Measurements from ENCODE around the gene DDIT4. TPM values are rescaled to one million over a fixed set of nuclear protein-coding genes. Genes with fewer than 3 reads are reported as not detected.

DDIT4 gene
- total RNA-seq, 4 donors from 2014 or later = 93.0 to 309 (median 134) TPM

DNA sequence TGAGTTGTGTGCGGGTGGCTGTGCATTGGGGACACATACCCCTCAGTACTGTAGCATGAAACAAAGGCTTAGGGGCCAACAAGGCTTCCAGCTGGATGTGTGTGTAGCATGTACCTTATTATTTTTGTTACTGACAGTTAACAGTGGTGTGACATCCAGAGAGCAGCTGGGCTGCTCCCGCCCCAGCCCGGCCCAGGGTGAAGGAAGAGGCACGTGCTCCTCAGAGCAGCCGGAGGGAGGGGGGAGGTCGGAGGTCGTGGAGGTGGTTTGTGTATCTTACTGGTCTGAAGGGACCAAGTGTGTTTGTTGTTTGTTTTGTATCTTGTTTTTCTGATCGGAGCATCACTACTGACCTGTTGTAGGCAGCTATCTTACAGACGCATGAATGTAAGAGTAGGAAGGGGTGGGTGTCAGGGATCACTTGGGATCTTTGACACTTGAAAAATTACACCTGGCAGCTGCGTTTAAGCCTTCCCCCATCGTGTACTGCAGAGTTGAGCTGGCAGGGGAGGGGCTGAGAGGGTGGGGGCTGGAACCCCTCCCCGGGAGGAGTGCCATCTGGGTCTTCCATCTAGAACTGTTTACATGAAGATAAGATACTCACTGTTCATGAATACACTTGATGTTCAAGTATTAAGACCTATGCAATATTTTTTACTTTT is 1.8 kb downstream of the DDIT4 start:
- H3K4me1 ChIP-seq = peaks cover 32 to 43% of the 10 kb centered on the region in 2 donors
- no peak for DNase-seq
- H3K36me3 ChIP-seq = peaks cover 12 to 20% of the 10 kb centered on the region in 2 donors
- intact Hi-C loops (cut with DNase I) = loop anchor here (5.0 kb wide), 1 partner anchor 52 kb away; no protein-coding TSS in a partner anchor
- TF ChIP-seq POLR2A (IDR thresholded peaks at IDR 0.05) = no peak
- TF ChIP-seq, protein P1, sequence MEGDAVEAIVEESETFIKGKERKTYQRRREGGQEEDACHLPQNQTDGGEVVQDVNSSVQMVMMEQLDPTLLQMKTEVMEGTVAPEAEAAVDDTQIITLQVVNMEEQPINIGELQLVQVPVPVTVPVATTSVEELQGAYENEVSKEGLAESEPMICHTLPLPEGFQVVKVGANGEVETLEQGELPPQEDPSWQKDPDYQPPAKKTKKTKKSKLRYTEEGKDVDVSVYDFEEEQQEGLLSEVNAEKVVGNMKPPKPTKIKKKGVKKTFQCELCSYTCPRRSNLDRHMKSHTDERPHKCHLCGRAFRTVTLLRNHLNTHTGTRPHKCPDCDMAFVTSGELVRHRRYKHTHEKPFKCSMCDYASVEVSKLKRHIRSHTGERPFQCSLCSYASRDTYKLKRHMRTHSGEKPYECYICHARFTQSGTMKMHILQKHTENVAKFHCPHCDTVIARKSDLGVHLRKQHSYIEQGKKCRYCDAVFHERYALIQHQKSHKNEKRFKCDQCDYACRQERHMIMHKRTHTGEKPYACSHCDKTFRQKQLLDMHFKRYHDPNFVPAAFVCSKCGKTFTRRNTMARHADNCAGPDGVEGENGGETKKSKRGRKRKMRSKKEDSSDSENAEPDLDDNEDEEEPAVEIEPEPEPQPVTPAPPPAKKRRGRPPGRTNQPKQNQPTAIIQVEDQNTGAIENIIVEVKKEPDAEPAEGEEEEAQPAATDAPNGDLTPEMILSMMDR (IDR thresholded peaks at IDR 0.05) = no peak
- no peaks in the 10 kb centered on the region for H3K9me3 ChIP-seq
- WGBS, 2 donors = 19 to 21% methylated on average over 12 of the region's 12 CpGs
- H3K27ac ChIP-seq = peak overlapping the region; percentile 98 to 99 (median 98)
- peak overlapping the region; percentile 71 to 91 (median 79) for H3K4me3 ChIP-seq (replicated peaks in 1 of 3)
- no peaks in the 10 kb centered on the region for H3K27me3 ChIP-seq

DNA sequence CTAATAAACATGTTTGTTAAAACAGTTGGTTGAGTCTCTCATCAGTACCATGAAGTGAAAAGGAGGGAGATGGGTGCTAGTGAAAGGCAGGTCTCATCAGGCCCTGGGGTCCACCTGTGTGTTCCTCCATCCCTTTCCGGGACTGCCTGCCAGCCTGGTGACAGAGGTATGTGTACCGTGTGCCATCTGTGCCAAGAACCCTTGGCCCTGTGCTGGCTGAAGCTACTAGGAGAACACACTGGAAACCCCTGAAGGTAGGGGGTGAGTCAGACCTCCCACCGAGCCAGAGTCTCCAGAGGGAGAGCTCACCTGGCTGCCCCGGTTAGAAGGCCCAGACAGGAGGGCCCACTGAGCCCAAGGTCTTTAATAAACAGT is 2.3 kb downstream of the DDIT4 start:
- H3K9me3 ChIP-seq = no peaks in the 10 kb centered on the region
- H3K4me1 ChIP-seq = peaks cover 32 to 43% of the 10 kb centered on the region in 2 donors
- 23 to 27% methylated on average over 4 of the region's 4 CpGs for WGBS, 2 donors
- H3K36me3 ChIP-seq = peaks cover 12 to 20% of the 10 kb centered on the region in 2 donors
- no peaks in the 10 kb centered on the region for H3K27me3 ChIP-seq
- DNase-seq = peak; percentile 93
- intact Hi-C loops (cut with DNase I) = loop anchor here (5.0 kb wide), 1 partner anchor 51 kb away; no protein-coding TSS in a partner anchor
- peak overlapping the region; percentile 98 to 99 (median 98) for H3K27ac ChIP-seq
- peak overlapping the region in 1 of 3 donors; percentile 71 for H3K4me3 ChIP-seq (replicated peaks in 1 of 3)
- TF ChIP-seq, protein P1 (IDR thresholded peaks at IDR 0.05) = no peak
- TF ChIP-seq POLR2A (IDR thresholded peaks at IDR 0.05) = peak in 1 of 2 donors; percentile 59

DNA sequence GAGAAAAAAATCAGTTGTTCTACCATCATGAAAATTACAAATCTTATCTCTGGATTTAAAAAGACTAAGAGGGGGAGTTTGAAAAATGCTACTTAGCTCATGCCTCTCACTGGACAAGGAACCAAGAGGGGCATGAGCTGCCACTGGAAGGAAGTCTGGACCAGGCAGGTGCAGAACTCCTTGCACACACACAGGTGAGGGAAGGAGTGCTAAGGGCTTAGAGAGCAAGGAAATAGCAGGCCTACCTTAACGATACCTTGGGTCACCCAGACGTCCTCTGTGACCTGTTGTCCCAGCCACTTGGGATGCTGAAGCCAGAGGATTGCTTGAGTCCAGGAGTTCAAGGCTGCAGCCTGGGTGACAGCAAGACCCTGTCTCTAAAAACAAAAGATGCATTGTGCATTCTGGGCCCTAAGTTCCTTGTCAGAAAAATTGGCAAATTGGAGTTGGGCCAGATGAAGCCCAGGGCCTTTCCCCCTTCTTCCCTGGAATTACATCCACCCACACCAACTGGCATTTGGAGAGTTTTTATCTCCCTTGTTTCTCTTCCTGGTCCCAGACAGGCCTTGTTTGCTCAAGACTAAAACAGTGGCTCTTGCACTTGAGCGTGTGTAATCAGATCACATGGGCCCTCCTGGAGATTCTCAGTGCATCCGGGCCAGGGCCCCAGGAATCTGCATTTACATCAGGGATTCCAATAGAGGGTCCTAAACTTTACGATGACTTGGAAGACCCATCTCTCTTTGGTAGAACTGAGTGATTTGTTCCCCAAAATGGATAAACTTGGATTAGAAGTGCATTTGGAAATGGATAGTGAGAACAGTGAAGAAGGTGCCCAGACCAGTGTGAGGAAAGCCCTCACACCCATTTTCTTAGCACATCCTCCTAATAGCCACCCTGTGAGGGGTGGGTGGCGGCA is 3.0 kb downstream of the DDIT4 start:
- peaks cover 32 to 43% of the 10 kb centered on the region in 2 donors for H3K4me1 ChIP-seq
- H3K27me3 ChIP-seq = no peaks in the 10 kb centered on the region
- H3K9me3 ChIP-seq = no peaks in the 10 kb centered on the region
- 39 to 53% methylated on average over 6 of the region's 6 CpGs for WGBS, 2 donors
- intact Hi-C loops (cut with DNase I) = loop anchor here (5.0 kb wide), 1 partner anchor 51 kb away; no protein-coding TSS in a partner anchor
- peak; percentile 47 to 55 for DNase-seq
- no peak for TF ChIP-seq POLR2A (IDR thresholded peaks at IDR 0.05)
- TF ChIP-seq, protein P1 (IDR thresholded peaks at IDR 0.05) = no peak
- H3K4me3 ChIP-seq (replicated peaks in 1 of 3) = peak overlapping the region in 1 of 3 donors; percentile 71
- peaks cover 12 to 20% of the 10 kb centered on the region in 2 donors for H3K36me3 ChIP-seq
- H3K27ac ChIP-seq = peak overlapping the region; percentile 98 to 99 (median 98)

DNA sequence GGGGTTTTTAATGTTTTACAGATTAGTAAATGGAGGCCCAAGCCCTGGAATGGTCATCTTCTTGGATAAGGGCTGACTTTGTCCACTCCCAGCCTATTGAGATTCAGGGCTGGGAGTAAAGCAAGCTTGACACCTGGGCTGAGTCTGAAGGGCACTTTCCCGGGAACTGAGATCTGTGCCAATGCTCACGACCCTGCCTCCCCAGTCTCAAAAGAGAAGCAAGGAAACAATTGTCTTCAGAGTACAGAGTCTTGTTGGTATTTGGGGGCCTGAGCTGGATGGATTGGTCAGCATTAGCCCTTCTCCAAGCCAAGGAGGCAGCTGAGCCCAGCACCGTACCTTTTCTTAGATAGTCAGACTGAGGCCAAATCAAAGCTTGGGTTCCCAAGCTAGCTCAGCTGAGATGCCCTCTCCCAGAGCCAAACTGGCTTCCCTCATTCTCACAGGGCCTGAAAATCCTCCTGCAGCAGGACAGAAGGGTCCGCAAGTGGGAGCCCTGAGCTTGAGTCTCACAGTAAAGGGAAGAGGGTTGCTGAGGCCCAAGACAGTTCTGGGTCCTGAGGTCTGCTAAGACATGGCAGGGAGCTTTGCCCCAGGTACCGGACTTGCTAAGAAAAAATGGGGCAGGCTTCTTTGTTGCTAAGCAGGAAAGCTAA is 3.7 kb downstream of the DDIT4 start:
- H3K27ac ChIP-seq = peak overlapping the region; percentile 98 to 99 (median 98)
- intact Hi-C loops (cut with DNase I) = loop anchor here (5.0 kb wide), 1 partner anchor 50 kb away; no protein-coding TSS in a partner anchor
- peak in 1 of 2 donors; percentile 62 for DNase-seq

More for the DNA sequence above, 3.7 kb downstream of the DDIT4 start:
- no peaks in the 10 kb centered on the region for H3K27me3 ChIP-seq
- no peak overlapping the region for H3K4me3 ChIP-seq (replicated peaks in 1 of 3)
- peaks cover 31 to 38% of the 10 kb centered on the region in 2 donors for H3K4me1 ChIP-seq
- no peaks in the 10 kb centered on the region for H3K9me3 ChIP-seq
- no peak for TF ChIP-seq POLR2A (IDR thresholded peaks at IDR 0.05)
- TF ChIP-seq, protein P1 (IDR thresholded peaks at IDR 0.05) = no peak
- 63 to 80% methylated on average over 5 of the region's 5 CpGs for WGBS, 2 donors
- peaks cover 12 to 20% of the 10 kb centered on the region in 2 donors for H3K36me3 ChIP-seq
